Measurements from ENCODE around the gene MTNR1A. TPM values are rescaled to one million over a fixed set of nuclear protein-coding genes. Genes with fewer than 3 reads are reported as not detected.

Gene MTNR1A
- total RNA-seq, 2 donors from 2014 or later = not detected

DNA sequence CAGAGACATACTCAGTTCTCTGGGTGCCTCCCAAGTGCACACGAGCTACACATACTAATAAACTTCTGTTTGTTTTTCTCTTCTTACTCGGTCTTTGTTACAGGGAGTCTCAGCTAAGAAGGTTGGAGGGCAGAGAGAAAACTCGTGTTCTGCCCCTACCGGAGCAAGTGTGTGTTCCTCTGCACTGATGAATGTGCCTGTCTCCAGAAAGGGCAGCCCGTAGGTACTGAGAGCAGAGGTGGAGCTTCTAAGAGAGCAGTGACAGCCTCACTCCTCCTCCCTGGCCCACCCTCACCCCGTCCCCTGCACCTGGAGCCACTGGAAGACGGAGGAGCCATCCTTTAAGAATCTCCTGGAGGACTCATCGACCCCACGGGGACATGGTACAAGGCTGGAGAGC, 67.6 kb downstream of the MTNR1A start:
- H3K36me3 Mint-ChIP-seq (ENCODE audit: low read depth) = no peaks in the 10 kb centered on the region
- H3K4me1 Mint-ChIP-seq = no peaks in the 10 kb centered on the region
- peaks cover 10% of the 10 kb centered on the region for H3K27me3 Mint-ChIP-seq
- no peak overlapping the region for H3K4me3 Mint-ChIP-seq
- H3K9me3 Mint-ChIP-seq = peaks cover 21% of the 10 kb centered on the region
- ATAC-seq (replicated peaks) = no peak
- no peak overlapping the region for H3K27ac Mint-ChIP-seq

DNA sequence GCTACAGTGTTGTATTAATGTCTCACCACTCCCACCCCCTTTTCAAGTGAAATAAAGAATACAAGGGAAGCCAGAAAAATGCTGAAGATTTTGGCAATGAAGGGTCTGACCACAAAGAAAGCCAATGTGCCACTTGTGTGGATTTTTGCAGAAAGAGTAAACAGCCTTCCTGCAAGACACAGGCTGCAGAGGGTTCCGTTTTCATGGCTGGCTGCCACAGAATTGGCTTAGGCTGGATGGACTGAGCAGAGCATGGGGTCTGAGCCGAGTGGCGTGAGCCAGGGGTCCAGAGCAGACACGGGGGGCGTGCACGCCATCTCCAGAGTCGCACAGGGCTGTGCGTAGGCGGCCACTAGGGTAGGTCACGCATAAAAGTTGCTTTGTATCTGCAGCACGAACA, 69.2 kb downstream of the MTNR1A start:
- no peaks in the 10 kb centered on the region for H3K4me1 Mint-ChIP-seq
- H3K9me3 Mint-ChIP-seq = peaks cover 13% of the 10 kb centered on the region
- no peak for ATAC-seq (replicated peaks)
- H3K27ac Mint-ChIP-seq = no peak overlapping the region
- no peaks in the 10 kb centered on the region for H3K36me3 Mint-ChIP-seq (ENCODE audit: low read depth)
- peaks cover 5% of the 10 kb centered on the region for H3K27me3 Mint-ChIP-seq
- no peak overlapping the region for H3K4me3 Mint-ChIP-seq

DNA sequence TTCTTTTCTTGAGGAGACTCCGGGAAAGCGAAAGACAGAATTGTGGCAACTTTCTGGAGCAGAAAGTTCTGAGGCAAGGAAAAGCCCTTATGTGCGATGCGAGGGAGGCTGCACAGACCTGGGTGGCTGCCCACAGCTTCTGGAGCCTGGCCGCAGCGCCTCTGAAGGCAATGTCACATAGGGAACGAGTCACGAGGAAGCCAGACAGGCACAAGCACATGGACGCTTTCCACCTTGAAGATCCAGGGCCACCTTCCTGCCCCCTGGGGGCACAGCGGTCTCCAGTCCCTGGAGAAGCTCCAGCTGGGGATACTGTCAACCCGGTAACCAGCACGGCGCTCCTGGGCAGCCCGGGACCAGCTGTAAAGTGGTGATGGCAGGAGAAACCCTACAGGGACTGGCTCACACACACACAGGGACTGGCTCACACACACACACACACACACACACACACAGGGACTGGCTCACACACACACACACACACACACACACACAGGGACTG, 69.8 kb downstream of the MTNR1A start:
- ATAC-seq (replicated peaks) = no peak
- Mint-ChIP-seq H3K4me1 (no peaks in the 10 kb centered on the region), H3K27ac (no peak overlapping the region), H3K36me3 (ENCODE audit: low read depth) (no peaks in the 10 kb centered on the region), H3K4me3 (no peak overlapping the region), H3K9me3 (peaks cover 8% of the 10 kb centered on the region), H3K27me3 (peaks cover 5% of the 10 kb centered on the region)

DNA sequence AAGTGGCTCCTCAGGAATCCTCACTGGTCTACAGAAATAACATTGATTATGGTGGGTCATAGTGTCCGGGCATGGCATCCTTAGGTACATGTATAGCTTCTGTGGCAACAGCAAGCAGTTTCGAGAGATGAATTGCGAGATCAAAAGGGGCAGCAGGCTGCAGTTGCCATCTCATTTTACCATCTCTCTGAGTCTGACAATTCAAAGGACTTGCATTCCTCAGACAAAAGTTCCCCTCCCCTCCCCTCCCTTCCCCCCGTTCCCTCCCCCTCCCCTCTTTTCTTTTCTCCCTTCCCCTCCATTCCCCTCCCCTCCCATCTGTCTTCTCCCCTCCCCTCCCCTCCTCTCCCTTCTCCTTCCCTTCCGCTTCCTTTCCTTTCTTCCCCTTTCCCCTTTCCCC, 70.2 kb downstream of the MTNR1A start:
- Mint-ChIP-seq H3K27ac (no peak overlapping the region), H3K36me3 (ENCODE audit: low read depth) (no peaks in the 10 kb centered on the region), H3K4me1 (no peaks in the 10 kb centered on the region), H3K4me3 (no peak overlapping the region), H3K9me3 (peaks cover 4% of the 10 kb centered on the region), H3K27me3 (peaks cover 5% of the 10 kb centered on the region)
- no peak for ATAC-seq (replicated peaks)

DNA sequence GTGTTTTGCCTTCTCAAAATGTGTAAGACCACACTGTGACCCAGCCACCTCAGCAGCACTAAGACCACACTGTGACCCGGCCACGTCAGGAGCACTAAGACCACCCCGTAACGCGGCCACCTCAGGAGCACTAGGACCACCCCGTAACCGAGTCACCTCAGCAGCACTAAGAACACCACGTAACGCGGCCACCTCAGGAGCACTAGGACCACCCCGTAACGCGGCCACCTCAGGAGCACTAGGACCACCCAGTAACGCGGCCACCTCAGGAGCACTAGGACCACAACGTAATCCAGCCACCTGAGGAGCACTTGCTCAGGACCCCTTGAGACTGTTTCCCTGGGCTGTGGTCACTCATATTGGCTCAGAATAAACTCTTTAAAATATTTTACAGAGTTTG, 71.7 kb downstream of the MTNR1A start:
- no peak overlapping the region for H3K4me3 Mint-ChIP-seq
- no peaks in the 10 kb centered on the region for H3K4me1 Mint-ChIP-seq
- no peaks in the 10 kb centered on the region for H3K9me3 Mint-ChIP-seq
- no peaks in the 10 kb centered on the region for H3K36me3 Mint-ChIP-seq (ENCODE audit: low read depth)
- ATAC-seq (replicated peaks) = no peak
- H3K27me3 Mint-ChIP-seq = peaks cover 5% of the 10 kb centered on the region
- no peak overlapping the region for H3K27ac Mint-ChIP-seq

Other genes starting within 250 kb of the MTNR1A start
- not detected for gene FAT1, start 168.3 kb upstream of the MTNR1A start, total RNA-seq